GM03348 (cell line): ENCODE measurements around the gene CARNS1.
A peak's percentile ranks its signal among the peaks of the same experiment; 100 is the strongest.
"Not testable (repeated sequence)": the region's sequence is repeated elsewhere in the genome, so short reads cannot be mapped to it uniquely, and the experiment has no call there.

ENCODE experiments used
- DNase-seq: peaks from one replicate; pipeline ENCODE4 v3.0.0; 2012; ENCODE audit warnings: low spot score

The CARNS1 gene

DNA sequence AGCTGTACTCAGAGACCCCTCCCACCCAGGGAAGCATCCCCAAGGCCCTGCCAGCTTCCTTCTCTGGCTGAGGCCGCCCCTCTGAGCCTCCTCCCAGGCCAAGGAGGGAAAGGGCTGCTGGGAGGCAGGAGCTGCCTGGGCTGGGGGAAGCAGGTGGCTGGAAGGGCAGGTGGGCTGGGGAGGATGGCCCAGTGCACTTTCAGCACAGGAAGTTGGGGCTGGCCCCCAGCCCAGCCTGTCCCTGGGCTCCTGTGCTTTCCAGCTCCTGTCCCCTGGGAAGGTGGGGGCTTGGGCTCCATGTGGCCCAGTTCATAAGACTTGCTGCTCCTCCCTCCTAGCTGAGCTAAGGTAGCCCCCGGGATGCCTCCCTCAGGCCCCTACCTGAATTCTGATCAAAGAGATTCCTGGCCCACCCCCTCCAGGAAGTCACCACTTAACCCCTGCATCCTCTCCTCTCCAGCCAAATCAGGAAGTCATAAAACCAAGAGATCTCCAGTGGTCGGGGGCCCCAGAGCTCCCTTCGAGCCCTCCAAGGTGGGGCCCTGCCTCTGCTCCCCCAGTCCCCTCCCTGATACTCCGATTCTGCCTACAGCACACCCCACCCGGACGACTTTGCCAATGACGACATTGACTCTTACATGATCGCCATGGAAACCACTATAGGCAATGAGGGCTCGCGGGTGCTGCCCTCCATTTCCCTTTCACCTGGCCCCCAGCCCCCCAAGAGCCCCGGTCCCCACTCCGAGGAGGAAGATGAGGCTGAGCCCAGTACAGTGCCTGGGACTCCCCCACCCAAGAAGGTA, 18.7 kb upstream of the CARNS1 start:
- no peak for DNase-seq

GRCh38 chr11:67397536-67397935, 17.9 kb upstream of the CARNS1 start:
- no peak for DNase-seq

GRCh38 chr11:67397986-67398660, 17.4 kb upstream of the CARNS1 start:
- no peak for DNase-seq

- no peak for DNase-seq
Observed at GRCh38 chr11:67398661-67399563, 16.6 kb upstream of the CARNS1 start.

DNA sequence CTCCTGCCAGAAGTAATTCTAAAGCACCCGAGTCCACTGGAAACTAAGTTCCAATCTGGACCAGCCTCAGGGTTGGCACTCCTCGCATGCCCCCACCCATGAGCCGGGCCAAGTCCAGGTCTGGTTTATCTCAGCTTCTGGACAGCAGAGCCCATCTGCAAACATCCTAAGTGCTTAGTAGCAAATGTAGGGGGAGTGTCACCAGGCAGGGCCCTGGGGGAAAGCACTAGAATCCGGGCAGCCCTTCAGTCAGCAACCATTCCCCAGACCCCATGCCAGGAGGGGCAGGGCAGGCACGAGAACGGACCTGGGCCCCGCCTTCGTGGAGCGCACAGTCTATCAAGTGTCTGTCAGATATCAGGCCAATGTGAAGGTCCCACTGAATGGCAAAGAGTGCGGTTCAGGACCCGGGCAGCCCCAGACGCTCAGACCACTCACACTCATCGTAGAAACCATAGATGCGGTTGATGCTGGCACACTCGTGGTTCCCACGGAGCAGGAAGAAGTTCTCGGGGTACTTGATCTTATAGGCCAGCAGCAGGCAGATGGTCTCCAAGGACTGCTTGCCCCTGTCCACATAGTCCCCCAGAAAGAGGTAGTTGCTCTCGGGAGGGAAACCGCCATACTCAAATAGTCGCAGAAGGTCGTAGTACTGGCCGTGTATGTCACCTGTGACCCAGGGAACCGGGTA, 15.1 kb upstream of the CARNS1 start:
- no peak for DNase-seq

DNA sequence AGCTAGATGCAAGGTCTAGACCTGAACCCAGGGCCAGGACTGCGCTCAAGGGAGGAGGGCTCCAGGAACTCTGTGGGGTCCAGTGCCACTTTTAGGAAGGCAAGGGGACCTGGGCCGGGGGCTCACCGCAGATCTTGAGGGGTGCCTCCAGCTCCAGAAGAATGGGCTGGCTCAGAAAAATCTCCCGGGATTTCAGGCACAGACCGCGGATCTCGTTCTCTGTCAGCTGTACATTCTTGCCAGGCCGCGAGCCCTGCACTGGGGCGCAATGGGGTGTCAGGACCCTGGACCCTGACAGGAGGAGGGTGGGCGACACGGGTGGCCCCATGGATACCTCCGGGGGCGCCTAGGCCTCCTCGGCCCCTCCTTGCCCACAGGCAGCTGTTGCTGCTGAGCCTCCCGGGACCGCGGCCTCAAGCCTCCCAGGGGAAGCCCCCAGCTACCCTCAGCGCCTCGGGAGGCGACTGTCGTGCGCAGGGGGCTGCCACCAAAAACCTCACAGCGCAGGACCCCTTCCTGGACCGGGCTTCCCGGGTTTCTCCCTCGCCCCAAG, 14.5 kb upstream of the CARNS1 start:
- no peak for DNase-seq

GRCh38 chr11:67401495-67402191, 13.8 kb upstream of the CARNS1 start, which contains the start of gene PPP1CA:
TSS of gene PPP1CA (minus strand) at chr11:67401858. CDS start at chr11:67401782, 76 bp downstream.
- peak; percentile 99 for DNase-seq

DNA sequence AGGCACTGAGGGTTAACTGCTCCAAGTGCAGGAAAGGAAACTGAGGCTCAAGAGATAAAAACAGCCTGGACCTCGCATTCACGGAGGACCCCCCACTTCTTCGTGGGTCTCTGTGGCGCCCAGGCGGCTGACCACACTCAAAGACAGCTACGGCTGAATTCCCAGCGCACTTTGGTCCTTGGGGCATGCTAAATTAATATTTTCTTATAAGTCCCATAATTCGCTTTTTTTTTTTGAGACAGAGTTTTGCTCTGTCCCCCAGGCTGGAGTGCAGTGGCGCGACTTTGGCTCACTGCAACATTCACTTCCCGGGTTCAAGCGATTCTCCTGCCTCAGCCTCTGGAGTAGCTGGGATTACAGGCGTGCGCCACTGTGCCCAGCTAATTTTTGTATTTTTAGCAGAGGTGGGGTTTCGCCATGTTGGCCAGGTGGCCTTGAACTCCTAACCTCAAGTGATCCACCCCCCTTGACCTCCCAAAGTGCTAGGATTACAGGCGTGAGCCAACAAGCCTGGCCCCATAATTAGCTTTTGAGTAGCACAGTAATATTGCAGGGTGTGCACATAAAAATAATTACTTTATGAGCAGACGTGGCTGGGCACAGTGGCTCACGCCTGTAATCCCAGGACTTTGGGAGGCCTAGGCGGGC, 13.2 kb upstream of the CARNS1 start:
- DNase-seq, result not testable (repeated sequence)

- DNase-seq, result not testable (repeated sequence)
Observed at GRCh38 chr11:67403085-67403484, 12.4 kb upstream of the CARNS1 start.

DNA sequence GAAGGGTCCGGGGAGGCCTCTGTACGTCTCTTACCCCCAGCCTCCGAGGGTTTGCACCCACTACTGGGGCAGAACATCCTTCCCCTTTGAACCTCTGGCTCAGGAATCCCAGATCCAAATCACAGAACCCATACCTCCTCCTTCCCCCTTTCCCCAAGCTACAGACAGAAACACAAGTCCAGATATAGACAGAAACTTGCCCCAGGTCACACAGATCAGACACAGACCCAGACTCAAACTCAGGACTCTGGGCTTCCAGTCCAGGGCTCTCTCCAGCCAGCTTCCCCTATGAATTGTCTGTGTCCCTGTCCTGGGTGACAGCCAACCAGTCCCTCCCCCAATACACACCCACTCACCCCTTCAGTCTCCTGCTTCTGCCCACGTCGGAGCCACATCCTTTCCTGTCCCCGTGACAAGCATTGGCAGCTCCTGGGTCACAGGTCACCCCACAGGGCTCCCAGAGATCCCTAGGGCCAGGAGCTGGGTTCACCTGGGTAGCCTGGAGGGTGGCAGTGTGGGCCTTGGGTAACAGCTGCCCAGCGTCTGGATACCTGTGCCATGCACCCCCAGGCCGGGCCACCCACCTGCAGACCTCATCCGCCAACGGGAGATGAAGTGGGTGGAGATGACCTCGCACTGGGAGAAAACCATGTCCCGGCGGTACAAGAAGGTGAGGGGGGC, 10.8 kb upstream of the CARNS1 start:
- DNase-seq, result no peak

DNA sequence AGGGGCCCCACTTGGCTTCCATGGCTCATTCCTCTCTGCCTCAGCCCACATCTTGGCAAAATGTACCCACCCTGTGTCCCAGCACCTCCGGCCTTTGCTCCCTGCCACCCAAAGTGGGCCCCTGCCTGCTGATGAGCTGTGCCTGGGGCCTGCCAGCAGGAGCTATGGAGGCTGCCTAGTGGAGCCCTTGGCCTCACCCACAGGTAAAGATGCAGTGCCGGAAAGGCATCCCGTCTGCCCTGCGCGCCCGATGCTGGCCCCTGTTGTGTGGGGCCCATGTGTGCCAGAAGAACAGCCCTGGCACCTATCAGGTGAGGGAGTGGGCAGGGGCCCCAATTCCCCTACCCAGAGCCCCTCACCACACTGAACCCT, 10.3 kb upstream of the CARNS1 start:
- DNase-seq, result no peak

GRCh38 chr11:67405688-67406339, 9.7 kb upstream of the CARNS1 start:
- DNase-seq, result no peak

DNA sequence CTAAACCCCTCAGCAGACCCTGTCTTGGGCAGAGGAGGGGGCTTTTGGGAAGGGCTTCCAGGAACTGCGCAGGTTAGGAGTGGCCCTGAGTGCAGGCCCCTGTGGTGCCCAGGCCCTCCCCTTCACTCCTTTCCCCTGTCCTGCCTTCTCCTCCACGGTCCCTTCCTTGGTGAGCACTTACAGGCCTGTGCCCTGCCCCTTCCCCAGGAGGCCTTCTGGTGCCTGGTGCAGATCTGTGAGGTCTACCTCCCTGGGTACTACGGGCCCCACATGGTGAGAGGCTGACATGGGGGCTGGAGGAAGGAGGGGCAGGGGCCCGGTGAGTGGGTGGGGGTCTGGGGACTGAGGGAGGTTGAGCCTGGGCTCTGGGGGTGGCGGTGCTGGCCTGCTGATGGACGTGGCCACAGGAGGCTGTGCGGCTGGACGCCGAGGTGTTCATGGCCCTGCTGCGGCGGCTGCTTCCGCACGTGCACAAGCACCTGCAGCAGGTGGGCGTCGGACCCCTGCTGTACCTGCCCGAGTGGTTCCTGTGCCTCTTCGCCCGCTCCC, 9.0 kb upstream of the CARNS1 start:
- DNase-seq, result no peak

GRCh38 chr11:67406969-67407687, 8.3 kb upstream of the CARNS1 start:
- DNase-seq, result no peak

- no peak for DNase-seq
Observed at GRCh38 chr11:67407688-67408163, 7.8 kb upstream of the CARNS1 start.

DNA sequence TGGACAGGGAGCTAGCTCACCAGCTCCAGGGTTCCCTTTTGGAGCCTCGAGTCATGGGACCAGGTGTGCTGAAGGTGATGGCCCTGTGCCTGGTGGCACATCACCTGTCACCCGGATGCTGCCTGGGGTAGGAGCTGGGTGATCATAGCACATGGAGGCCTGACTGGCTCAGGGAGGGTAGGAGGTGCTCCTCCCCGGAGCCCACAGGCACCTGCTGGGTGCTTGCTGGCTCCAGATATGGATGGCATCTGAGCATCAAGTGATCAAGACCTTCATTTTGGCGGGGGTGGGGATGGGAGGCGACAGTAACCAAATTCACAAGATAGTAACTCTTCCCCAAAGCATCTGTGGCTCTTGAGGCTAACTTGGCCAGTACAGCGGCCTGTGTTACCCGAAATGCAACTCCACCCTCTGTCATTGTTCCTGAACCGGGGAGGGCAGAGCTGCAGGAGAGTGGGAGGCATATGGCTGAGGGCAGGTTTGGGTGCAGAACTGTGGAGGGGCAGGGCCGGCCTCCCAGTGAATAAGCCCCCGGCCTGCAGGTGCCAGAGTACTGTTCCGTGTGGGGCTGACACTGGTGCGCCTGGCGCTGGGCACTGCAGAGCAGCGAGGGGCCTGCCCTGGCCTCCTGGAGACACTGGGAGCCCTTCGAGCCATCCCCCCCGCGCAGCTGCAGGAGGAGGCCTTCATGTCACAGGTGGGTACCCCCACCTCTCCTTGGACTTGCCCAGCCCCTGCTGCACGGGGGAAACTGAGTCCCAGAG, 6.9 kb upstream of the CARNS1 start:
- DNase-seq, result no peak

GRCh38 chr11:67409261-67409666, 6.2 kb upstream of the CARNS1 start:
- DNase-seq, result no peak
